ENCODE results near the gene TP73. TPM values are rescaled to one million over a fixed set of nuclear protein-coding genes. Genes with fewer than 3 reads are reported as not detected.

TP73 gene
- total RNA-seq, 1 donor from 2014 or later: 2.2 TPM

DNA sequence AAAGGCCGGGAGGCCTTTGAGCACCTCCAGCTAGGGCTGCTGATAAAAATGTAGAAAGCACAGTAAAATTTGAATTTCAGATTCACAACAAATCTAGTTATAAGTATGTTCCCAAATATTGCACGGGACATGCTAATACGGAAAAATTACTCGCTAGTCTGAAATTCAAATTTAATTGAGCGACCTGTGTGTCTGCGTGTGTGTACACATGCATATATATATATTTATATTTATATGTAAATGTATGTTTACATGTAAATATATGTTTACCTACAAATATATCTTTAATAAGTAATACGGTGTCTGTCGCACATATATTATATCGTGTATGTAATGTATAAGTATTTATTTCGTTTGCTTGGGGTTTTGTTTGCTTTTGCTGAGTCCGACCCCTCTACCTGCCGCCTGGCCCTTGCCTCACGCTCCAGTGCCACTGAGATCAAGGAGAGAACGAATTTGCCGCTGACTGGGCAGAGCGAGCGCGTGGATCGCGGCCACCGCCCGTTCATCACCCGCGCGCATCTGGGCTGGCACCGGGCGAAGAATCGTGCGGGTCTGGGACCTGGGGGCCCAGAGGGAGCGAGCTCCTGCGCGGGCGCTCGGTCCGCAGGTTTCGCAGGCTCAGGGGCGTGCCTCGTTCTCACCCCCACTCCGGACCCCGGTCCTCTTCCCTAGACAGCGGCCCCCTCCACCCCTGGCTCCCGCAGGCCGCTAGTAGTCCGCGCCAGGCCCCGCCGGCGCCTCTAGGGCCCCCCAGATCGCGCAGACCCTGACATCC lies 1.9 kb upstream of the TP73 start:
- Mint-ChIP-seq H3K36me3 (ENCODE audit: insufficient read depth) (peaks cover 6% of the 10 kb centered on the region), H3K4me3 (ENCODE audit: low read depth) (peak overlapping the region; percentile 74), H3K9me3 (ENCODE audit: low read depth) (no peaks in the 10 kb centered on the region), H3K27ac (no peak overlapping the region), H3K4me1 (ENCODE audit: low read depth) (peaks cover 7% of the 10 kb centered on the region), H3K27me3 (peaks cover 39% of the 10 kb centered on the region)
- no peak for TF ChIP-seq CTCF (IDR thresholded peaks at IDR 0.05; ENCODE audit: unreplicated experiment)
- no peak for DNase-seq (ENCODE audit: low spot score, unreplicated experiment)

DNA sequence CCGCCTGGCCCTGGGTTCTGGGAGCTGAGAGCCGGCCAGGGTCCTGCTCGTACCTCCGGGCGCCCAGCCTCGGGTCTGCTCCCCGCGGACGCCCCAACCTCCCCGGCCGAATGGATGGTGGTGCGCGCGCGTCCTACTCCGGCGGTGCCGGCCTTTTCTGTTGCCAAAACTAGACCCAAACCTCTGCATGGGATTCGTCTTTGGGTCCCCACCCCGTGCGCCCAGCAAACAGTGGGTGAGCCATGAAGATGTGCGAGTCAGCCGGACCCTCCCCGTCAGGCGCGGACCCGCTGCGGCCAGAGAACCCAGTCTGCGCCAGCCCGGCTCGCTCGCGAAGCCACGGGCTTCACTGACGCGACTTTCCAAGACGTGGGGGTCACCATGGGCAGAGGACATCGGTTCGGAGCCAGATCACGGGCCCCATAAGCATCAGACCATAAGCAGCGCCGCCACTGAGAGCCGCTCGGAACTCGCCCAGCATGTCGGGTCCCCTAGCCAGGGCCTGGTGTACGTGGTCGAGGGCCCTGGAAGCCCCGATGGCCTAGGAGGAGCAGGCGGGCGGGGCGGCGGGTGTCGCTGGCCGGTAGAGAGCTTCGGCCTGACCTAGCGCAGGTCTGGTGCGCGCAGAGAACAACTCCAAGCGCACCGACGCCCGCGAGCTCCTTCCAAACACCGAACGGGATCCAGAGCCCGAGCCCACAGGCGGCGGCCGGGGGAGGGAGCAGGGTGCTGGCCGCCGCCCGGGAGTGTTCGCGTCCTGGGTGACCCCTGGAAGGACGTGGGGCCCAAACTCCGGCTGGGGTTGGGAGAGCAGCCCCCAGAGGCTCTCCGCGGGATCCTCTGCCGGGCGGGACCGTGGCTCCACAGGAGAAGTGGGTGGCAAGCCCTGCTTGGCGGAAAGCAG lies 1.0 kb upstream of the TP73 start:
- Mint-ChIP-seq H3K36me3 (ENCODE audit: insufficient read depth) (peaks cover 3% of the 10 kb centered on the region), H3K27me3 (peaks cover 47% of the 10 kb centered on the region), H3K9me3 (ENCODE audit: low read depth) (no peaks in the 10 kb centered on the region), H3K4me1 (ENCODE audit: low read depth) (peaks cover 7% of the 10 kb centered on the region), H3K4me3 (ENCODE audit: low read depth) (peak overlapping the region; percentile 44), H3K27ac (no peak overlapping the region)
- no peak for DNase-seq (ENCODE audit: low spot score, unreplicated experiment)
- no peak for TF ChIP-seq CTCF (IDR thresholded peaks at IDR 0.05; ENCODE audit: unreplicated experiment)

DNA sequence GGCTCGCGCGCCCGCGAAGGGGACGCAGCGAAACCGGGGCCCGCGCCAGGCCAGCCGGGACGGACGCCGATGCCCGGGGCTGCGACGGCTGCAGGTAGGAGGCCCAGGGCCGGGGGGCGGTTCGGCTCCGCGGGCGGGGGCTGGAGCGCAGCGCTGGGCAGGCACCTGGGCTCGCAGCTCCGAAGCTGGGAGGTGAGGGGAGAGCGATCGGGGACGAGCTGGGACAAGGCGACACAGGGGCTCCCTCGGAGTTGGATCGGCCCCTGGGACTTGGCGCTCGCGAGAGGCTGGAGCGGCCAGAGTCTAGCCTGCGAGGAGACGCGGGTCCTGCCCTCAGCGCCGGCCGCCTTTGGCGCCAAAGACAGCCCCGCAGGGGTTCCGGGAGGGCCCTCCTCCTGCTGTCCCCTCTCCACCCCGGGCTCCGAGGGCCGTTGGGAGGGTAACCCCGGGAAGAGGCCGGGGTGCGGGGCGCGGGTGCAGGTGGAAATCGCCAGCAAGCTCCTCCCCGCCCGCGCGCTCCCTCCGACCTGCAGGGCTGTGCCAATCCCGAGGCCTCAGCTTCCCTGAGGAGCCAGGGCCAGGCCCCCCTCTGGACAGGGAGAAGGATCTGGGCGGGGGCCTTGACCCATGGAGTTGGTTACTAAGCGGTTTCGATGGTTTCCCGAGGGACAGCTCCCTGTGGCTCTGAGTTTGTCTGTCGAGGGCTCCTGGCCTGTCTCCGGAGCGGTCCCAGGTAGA lies 401 bp downstream of the TP73 start:
- no peaks in the 10 kb centered on the region for H3K36me3 Mint-ChIP-seq (ENCODE audit: insufficient read depth)
- peaks cover 62% of the 10 kb centered on the region for H3K27me3 Mint-ChIP-seq
- peaks cover 7% of the 10 kb centered on the region for H3K4me1 Mint-ChIP-seq (ENCODE audit: low read depth)
- no peak overlapping the region for H3K27ac Mint-ChIP-seq
- no peaks in the 10 kb centered on the region for H3K9me3 Mint-ChIP-seq (ENCODE audit: low read depth)
- H3K4me3 Mint-ChIP-seq (ENCODE audit: low read depth): no peak overlapping the region
- no peak for TF ChIP-seq CTCF (IDR thresholded peaks at IDR 0.05; ENCODE audit: unreplicated experiment)
- no peak for DNase-seq (ENCODE audit: low spot score, unreplicated experiment)

GRCh38 chr1:3653286-3653618 lies 936 bp downstream of the TP73 start:
- Mint-ChIP-seq H3K9me3 (ENCODE audit: low read depth) (no peaks in the 10 kb centered on the region), H3K36me3 (ENCODE audit: insufficient read depth) (no peaks in the 10 kb centered on the region), H3K27me3 (peaks cover 67% of the 10 kb centered on the region), H3K4me1 (ENCODE audit: low read depth) (peaks cover 7% of the 10 kb centered on the region), H3K27ac (no peak overlapping the region), H3K4me3 (ENCODE audit: low read depth) (no peak overlapping the region)
- TF ChIP-seq CTCF (IDR thresholded peaks at IDR 0.05; ENCODE audit: unreplicated experiment): no peak
- no peak for DNase-seq (ENCODE audit: low spot score, unreplicated experiment)
